ENCODE data around the gene MKNK2.
"Not testable (repeated sequence)": the region's sequence is repeated elsewhere in the genome, so short reads cannot be mapped to it uniquely, and the experiment has no call there.

MKNK2 gene

GRCh38 chr19:1990230-1991017, 60.6 kb downstream of the MKNK2 start:
- FAIRE-seq, result no peak

- no peak for FAIRE-seq
Observed at GRCh38 chr19:1989513-1990229, 61.4 kb downstream of the MKNK2 start.

DNA sequence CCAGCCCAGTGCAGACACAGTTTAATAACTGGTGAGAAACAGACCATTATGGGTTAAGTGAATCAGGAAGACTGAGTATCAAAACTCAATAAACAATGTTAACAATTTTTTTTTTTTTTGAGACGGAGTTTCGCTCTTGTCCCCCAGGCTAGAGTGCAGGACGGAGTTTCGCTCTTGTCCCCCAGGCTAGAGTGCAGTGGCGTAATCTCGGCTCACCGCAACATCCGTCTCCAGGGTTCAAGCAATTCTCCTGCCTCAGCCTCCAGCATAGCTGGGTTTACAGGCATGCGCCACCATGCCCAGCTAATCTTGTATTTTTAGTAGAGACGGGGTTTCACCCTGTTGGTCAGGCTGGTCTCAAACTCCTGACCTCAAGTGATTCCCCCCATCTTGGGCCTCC, 62.6 kb downstream of the MKNK2 start:
- FAIRE-seq, result not testable (repeated sequence)
